Measurements from ENCODE around the gene SWAP70. TPM values are rescaled to one million over a fixed set of nuclear protein-coding genes. Genes with fewer than 3 reads are reported as not detected.

The SWAP70 gene
- total RNA-seq, 1 donor from 2014 or later: 18.0 TPM

- peaks cover 2% of the 10 kb centered on the region for H3K36me3 ChIP-seq (ENCODE audit: control insufficient read depth, insufficient read depth, low read length)
- DNase-seq (ENCODE audit: low read depth): no peak
- H3K4me3 ChIP-seq (ENCODE audit: low read depth, low read length): no peak overlapping the region
- H3K27me3 ChIP-seq (ENCODE audit: control insufficient read depth, insufficient read depth, low read length): no peaks in the 10 kb centered on the region
- TF ChIP-seq, protein P1, sequence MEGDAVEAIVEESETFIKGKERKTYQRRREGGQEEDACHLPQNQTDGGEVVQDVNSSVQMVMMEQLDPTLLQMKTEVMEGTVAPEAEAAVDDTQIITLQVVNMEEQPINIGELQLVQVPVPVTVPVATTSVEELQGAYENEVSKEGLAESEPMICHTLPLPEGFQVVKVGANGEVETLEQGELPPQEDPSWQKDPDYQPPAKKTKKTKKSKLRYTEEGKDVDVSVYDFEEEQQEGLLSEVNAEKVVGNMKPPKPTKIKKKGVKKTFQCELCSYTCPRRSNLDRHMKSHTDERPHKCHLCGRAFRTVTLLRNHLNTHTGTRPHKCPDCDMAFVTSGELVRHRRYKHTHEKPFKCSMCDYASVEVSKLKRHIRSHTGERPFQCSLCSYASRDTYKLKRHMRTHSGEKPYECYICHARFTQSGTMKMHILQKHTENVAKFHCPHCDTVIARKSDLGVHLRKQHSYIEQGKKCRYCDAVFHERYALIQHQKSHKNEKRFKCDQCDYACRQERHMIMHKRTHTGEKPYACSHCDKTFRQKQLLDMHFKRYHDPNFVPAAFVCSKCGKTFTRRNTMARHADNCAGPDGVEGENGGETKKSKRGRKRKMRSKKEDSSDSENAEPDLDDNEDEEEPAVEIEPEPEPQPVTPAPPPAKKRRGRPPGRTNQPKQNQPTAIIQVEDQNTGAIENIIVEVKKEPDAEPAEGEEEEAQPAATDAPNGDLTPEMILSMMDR (IDR thresholded peaks at IDR 0.05; ENCODE audit: insufficient read depth, low read length, poor library complexity, severe bottlenecking): no peak
Observed at GRCh38 chr11:9783986-9784385, 120.1 kb downstream of the SWAP70 start.

DNA sequence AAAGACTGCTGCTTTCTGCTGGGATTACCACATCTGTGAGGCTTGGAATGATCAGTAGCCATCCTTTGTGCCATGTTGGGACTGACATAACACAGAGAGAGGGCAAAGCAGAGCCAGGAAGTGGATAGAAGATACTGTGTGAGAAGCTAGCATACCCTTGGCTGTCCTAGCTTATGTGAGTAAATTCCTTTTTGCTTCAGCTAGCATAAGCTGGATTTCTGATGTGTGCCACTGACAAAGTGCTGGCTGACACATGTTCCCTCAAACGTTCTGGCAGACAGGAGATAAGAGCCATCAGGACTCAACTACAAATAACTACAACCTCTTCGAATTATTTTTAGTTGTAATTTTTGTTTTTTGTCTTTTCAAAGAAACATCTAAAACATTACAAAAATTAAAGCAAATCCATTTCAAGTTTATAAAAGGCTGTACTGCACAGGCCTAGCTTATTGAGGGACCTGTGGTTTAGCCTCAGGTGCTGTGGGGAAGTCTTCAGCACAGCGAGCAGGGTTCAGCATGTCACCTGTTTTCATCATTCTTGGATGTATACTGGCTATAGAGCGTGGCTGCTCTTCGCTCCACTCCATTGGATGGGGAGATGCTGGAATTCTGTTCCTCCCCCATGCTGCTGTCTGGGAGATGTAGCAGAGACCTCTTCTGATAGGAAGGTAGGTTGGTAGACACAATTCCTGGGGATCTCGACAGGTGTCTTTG is 120.9 kb downstream of the SWAP70 start:
- TF ChIP-seq, protein P1 (IDR thresholded peaks at IDR 0.05; ENCODE audit: insufficient read depth, low read length, poor library complexity, severe bottlenecking): no peak
- no peak for DNase-seq (ENCODE audit: low read depth)
- H3K36me3 ChIP-seq (ENCODE audit: control insufficient read depth, insufficient read depth, low read length): peaks cover 2% of the 10 kb centered on the region

GRCh38 chr11:9787260-9787659 is 123.4 kb downstream of the SWAP70 start:
- no peak for DNase-seq (ENCODE audit: low read depth)
- TF ChIP-seq, protein P1 (IDR thresholded peaks at IDR 0.05; ENCODE audit: insufficient read depth, low read length, poor library complexity, severe bottlenecking): no peak
- Histone ChIP-seq H3K4me3 (ENCODE audit: low read depth, low read length) (no peak overlapping the region), H3K36me3 (ENCODE audit: control insufficient read depth, insufficient read depth, low read length) (peaks cover 1% of the 10 kb centered on the region), H3K27me3 (ENCODE audit: control insufficient read depth, insufficient read depth, low read length) (no peaks in the 10 kb centered on the region)

More for the DNA sequence above, 120.9 kb downstream of the SWAP70 start:
- no peaks in the 10 kb centered on the region for H3K27me3 ChIP-seq (ENCODE audit: control insufficient read depth, insufficient read depth, low read length)
- H3K4me3 ChIP-seq (ENCODE audit: low read depth, low read length): no peak overlapping the region

- Histone ChIP-seq H3K36me3 (ENCODE audit: control insufficient read depth, insufficient read depth, low read length) (peaks cover 1% of the 10 kb centered on the region), H3K4me3 (ENCODE audit: low read depth, low read length) (no peak overlapping the region), H3K27me3 (ENCODE audit: control insufficient read depth, insufficient read depth, low read length) (no peaks in the 10 kb centered on the region)
- peak; percentile 69 for DNase-seq (ENCODE audit: low read depth)
- TF ChIP-seq, protein P1 (IDR thresholded peaks at IDR 0.05; ENCODE audit: insufficient read depth, low read length, poor library complexity, severe bottlenecking): no peak
Observed at GRCh38 chr11:9787981-9788521, 124.2 kb downstream of the SWAP70 start.

GRCh38 chr11:9789910-9790309 is 126.0 kb downstream of the SWAP70 start:
- no peaks in the 10 kb centered on the region for H3K27me3 ChIP-seq (ENCODE audit: control insufficient read depth, insufficient read depth, low read length)
- peaks cover 1% of the 10 kb centered on the region for H3K36me3 ChIP-seq (ENCODE audit: control insufficient read depth, insufficient read depth, low read length)
- H3K4me3 ChIP-seq (ENCODE audit: low read depth, low read length): no peak overlapping the region
- TF ChIP-seq, protein P1 (IDR thresholded peaks at IDR 0.05; ENCODE audit: insufficient read depth, low read length, poor library complexity, severe bottlenecking): no peak
- no peak for DNase-seq (ENCODE audit: low read depth)

Measured in kidney epithelial cell (primary cell).